RWPE1 (cell line): ENCODE measurements around the gene CXorf66.

Source experiments
- CTCF ChIA-PET: fragments of 350-600 bp; sonication (Branson Sonifier 250); formaldehyde crosslinking; extraction: SDS; loops from one replicate; lab custom pipeline; 2021; lab: Yijun Ruan, JAX
- POLR2A ChIA-PET: fragments of 400-600 bp; formaldehyde crosslinking; extraction: SDS; loops from one replicate; lab custom pipeline; 2020; ENCODE audit warnings: antibody characterized with exemption; ENCODE audit not compliant: low non-redundant PET; lab: Yijun Ruan, JAX
- DNase-seq: peaks from one replicate; pipeline ENCODE4 v3.0.0; 2012; ENCODE audit warnings: low spot score
- H3K27ac ChIP-seq: fragments of 450-650 bp; 2 replicates; pipeline ENCODE4 v1.5.1; 2017
- CTCF ChIP-seq: fragments of 450-650 bp; conservative IDR thresholded peaks from 2 replicates; pipeline ENCODE4 v1.5.1; 2017; ENCODE audit warnings: low read depth, mild to moderate bottlenecking

The CXorf66 gene

GRCh38 chrX:139965421-139965820 lies at the start of gene CXorf66:
Gene CXorf66, minus strand, starts transcription at chrX:139965521. Its CDS starts 25 bp downstream, at chrX:139965496.
- ChIA-PET POLR2A (no interaction called here), CTCF (no interaction called here)
- no peak for TF ChIP-seq CTCF
- no peak for DNase-seq
- H3K27ac ChIP-seq: no peak within 1 kb of the TSS

GRCh38 chrX:139982856-139983255 lies 17.5 kb upstream of the CXorf66 start:
- ChIA-PET CTCF (no interaction called here), POLR2A (no interaction called here)
- no peak overlapping the region for H3K27ac ChIP-seq
- no peak for DNase-seq
- TF ChIP-seq CTCF: no peak

GRCh38 chrX:139974471-139974870 lies 9.2 kb upstream of the CXorf66 start:
- H3K27ac ChIP-seq: no peak overlapping the region
- POLR2A ChIA-PET: no interaction called here
- no peak for DNase-seq
- TF ChIP-seq CTCF: no peak
- CTCF ChIA-PET: no interaction called here

GRCh38 chrX:139972629-139973624 lies 7.6 kb upstream of the CXorf66 start:
- no peak overlapping the region for H3K27ac ChIP-seq
- no peak for DNase-seq
- ChIA-PET CTCF (interaction anchor here (0.5 kb wide), 1 partner anchor 1138 kb away, joined by 3 read pairs; no protein-coding TSS in a partner anchor), POLR2A (no interaction called here)
- TF ChIP-seq CTCF: no peak

- H3K27ac ChIP-seq: no peak overlapping the region
- no peak for TF ChIP-seq CTCF
- CTCF ChIA-PET: interaction anchor here (0.5 kb wide), 1 partner anchor 24 kb away, joined by 3 read pairs; no protein-coding TSS in a partner anchor
- POLR2A ChIA-PET: no interaction called here
- DNase-seq: no peak
These were observed 6.8 kb upstream of the CXorf66 start for GRCh38 chrX:139972113-139972512.

GRCh38 chrX:139971394-139971749 lies 6.1 kb upstream of the CXorf66 start:
- no peak for DNase-seq
- POLR2A ChIA-PET: no interaction called here
- no peak for TF ChIP-seq CTCF
- H3K27ac ChIP-seq: no peak overlapping the region
- CTCF ChIA-PET: interaction anchor here (0.5 kb wide), 1 partner anchor 24 kb away, joined by 3 read pairs; no protein-coding TSS in a partner anchor
